Pancreas (tissue), 10 donors: ENCODE measurements around the gene UNC5B. TPM values are rescaled to one million over a fixed set of nuclear protein-coding genes. Genes with fewer than 3 reads are reported as not detected.

Experiments used
- ATAC-seq, 4 donors: fragments of 200-7000 bp; cut with Tn5 transposase; one replicate each; pipeline versions ENCODE4 v1.8.0 to v1.9.1; 2020; ENCODE audit warnings: mild to moderate bottlenecking in 4 of 4, moderate library complexity in 4 of 4
- DNase-seq, 6 donors: peaks; one replicate each; pipeline ENCODE4 v3.0.0-alpha.2; 2020
- FAIRE-seq: peaks from 2 replicates; lab custom pipeline; 2012; peaks lifted over from hg19 to GRCh38; lab: Jason Lieb, UNC
- H3K27ac ChIP-seq, 4 donors: fragments of 200-600 bp; sonication (generic); 1 replicate in 3 of 4; 2 replicates in 1 of 4; pipeline versions ENCODE4 v1.5.0 to v1.8.0; 2020
- H3K27me3 ChIP-seq, 4 donors: fragments of 200-600 bp; one replicate each; pipeline ENCODE4 v1.8.0; 2021
- H3K36me3 ChIP-seq, 3 donors: fragments of 200-600 bp; sonication (generic) in 1 of 3; one replicate each; pipeline versions ENCODE4 v1.5.0 to v1.8.0; 2020 to 2021
- H3K4me1 ChIP-seq, 3 donors: fragments of 200-600 bp; one replicate each; pipeline ENCODE4 v1.8.0; 2021
- H3K4me3 ChIP-seq, 4 donors: fragments of 200-600 bp; sonication (generic) in 2 of 4; one replicate each; pipeline versions ENCODE4 v1.5.0 to v1.8.0; 2020 to 2021
- H3K9me3 ChIP-seq, 4 donors: fragments of 200-600 bp; one replicate each; pipeline ENCODE4 v1.8.0; 2021
- WGBS, 2 donors: extraction: QIAGEN DNeasy Blood & Tissue Kit; methylation state at CpG; one replicate each; pipeline ENCODE4 v1.1.7; 2013; 5-methylcytosine and 5-hydroxymethylcytosine counted together
- intact Hi-C, 3 donors: fragments of 100-400 bp; cut with DNase I; formaldehyde crosslinking; loops; one replicate each; pipeline versions ENCODE4 v1.11.1 to v1.14.2; 2022
- polyA plus RNA-seq, 2 donors: library from polyadenylated mRNA; stranded (reverse); fragments of 200-250 nt; gene quantifications; one replicate each; pipeline ENCODE4 v1.2.3, GENCODE V29; 2013
- total RNA-seq, 6 donors: library from RNA; stranded (reverse); fragmentation: NEBNext Ultra II Directional in 4 of 6; extraction: Animal tissue kit (Norgen Biotek cat#: 25700) in 4 of 6; gene quantifications; one replicate each; pipeline versions ENCODE4 v1.2.1 to v1.2.4, GENCODE V29; 2021 to 2023
- TF ChIP-seq, protein P1 (sequence below), 4 donors: fragments of 200-600 bp; sonication (generic) in 3 of 4; IDR thresholded peaks; one replicate each; pipeline versions ENCODE4 v1.5.0 to v1.8.0; 2021; ENCODE audit warnings: antibody characterized with exemption in 4 of 4
- donor health status: healthy with polysubstance abuse.
- donor health status: DM: no; HTN: no; CAD: no; lungs with moderate emphysema.
- donor health status: DM: no; HTN: no; CAD: no.
- donor health status: control.
- donor health status: control.
- donor health status: Bipolar disorder and iron deficiency.
- donor health status: DM: yes; HTN: yes; CAD: no.
- donor health status: DM: no; HTN: no; CAD: no.
- donor health status: DM: no; HTN: no; CAD: no.
- donor health status: DM: yes; HTN: yes; CAD: no.

Gene UNC5B
- total and polyA plus RNA-seq, 8 donors, result 2.4 to 7.7 (median 4.2) TPM

DNA sequence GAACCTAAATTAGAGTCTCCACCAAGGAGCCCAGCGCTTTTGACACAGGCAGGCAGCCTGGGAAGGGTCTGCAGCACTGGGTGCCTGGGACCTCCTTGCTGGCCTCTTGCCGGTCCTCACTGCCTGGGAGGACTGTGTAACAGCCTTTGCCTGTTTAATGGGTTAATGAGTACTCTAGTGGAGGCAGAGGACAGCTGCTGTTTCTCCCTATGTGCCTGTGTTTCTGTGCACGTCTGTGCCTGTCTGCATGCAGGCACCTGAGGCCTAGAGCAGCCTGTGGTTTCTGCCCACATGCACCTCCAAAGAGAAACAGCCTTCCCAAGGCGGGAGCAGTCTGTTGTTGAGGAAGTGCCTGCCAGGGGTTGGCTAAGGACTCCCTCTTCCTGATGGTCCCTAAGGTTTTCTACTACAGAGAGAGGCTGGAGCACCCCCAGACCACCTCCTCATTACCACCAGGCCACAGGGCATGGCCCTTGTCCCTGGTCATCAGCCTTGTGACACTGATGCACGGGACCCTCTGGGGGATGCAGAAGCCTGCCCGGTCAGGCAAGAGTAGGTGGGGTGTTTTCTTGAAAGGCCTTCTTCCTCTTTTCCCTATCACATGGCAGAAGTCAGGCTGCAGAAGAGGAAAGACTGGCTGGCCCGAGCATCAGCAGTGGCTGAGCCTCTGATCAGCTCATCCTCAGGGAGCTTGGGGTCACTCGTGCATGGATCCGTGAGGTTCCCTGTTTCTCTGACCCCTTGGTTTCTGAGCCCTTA, 120.9 kb downstream of the UNC5B start:
- Histone ChIP-seq H3K9me3 (no peaks in the 10 kb centered on the region), H3K4me1 (peaks cover 0 to 3% (median 0%) of the 10 kb centered on the region in 3 donors), H3K4me3 (no peak overlapping the region), H3K27ac (peak overlapping the region in 1 of 4 donors; percentile 19), H3K27me3 (no peaks in the 10 kb centered on the region), H3K36me3 (no peaks in the 10 kb centered on the region)
- peak in 2 of 4 donors; percentile 51 to 76 for ATAC-seq
- DNase-seq, result peak in 2 of 6 donors; percentile 23 to 41
- intact Hi-C loops, result no loop called here
- TF ChIP-seq, protein P1, sequence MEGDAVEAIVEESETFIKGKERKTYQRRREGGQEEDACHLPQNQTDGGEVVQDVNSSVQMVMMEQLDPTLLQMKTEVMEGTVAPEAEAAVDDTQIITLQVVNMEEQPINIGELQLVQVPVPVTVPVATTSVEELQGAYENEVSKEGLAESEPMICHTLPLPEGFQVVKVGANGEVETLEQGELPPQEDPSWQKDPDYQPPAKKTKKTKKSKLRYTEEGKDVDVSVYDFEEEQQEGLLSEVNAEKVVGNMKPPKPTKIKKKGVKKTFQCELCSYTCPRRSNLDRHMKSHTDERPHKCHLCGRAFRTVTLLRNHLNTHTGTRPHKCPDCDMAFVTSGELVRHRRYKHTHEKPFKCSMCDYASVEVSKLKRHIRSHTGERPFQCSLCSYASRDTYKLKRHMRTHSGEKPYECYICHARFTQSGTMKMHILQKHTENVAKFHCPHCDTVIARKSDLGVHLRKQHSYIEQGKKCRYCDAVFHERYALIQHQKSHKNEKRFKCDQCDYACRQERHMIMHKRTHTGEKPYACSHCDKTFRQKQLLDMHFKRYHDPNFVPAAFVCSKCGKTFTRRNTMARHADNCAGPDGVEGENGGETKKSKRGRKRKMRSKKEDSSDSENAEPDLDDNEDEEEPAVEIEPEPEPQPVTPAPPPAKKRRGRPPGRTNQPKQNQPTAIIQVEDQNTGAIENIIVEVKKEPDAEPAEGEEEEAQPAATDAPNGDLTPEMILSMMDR (IDR thresholded peaks at IDR 0.05), result no peak
- no peak for FAIRE-seq
- WGBS, 2 donors, result 83 to 86% methylated on average over 9 of the region's 9 CpGs

DNA sequence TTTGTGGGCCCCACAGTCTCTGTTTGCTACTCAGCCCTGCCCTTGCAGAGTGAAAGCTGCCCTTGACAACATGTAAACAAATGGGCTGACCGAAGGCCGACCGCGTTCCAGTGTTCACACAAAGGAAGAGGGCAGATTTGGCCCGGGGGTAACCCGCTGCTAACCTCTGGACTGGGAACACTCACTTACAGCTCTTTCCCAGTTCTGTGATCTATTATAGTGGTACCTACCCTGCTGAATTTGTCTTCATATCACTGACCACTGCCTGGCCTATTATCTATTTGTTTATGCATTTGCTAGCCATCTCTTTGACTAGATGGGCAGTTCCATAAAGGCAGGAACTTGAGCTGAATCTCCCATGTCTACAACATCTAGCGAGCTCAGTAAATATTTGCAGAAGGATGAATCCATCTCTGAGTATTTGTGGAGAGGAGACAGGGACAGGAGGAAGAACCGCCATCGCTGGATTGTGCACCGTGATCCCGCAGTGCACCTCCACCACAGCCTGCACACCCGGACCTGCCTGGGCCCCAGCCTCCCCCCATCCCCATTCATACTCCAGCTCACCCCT, 121.9 kb downstream of the UNC5B start:
- Histone ChIP-seq H3K36me3 (no peaks in the 10 kb centered on the region), H3K27ac (no peak overlapping the region), H3K4me3 (no peak overlapping the region), H3K9me3 (no peaks in the 10 kb centered on the region), H3K4me1 (peaks cover 0 to 3% (median 0%) of the 10 kb centered on the region in 3 donors), H3K27me3 (no peaks in the 10 kb centered on the region)
- no peak for FAIRE-seq
- 60 to 68% methylated on average over 12 of the region's 12 CpGs for WGBS, 2 donors
- intact Hi-C loops, result no loop called here
- peak in 1 of 6 donors; percentile 31 for DNase-seq
- ATAC-seq, result peak in 2 of 4 donors; percentile 45 to 47
- TF ChIP-seq, protein P1 (IDR thresholded peaks at IDR 0.05), result no peak

DNA sequence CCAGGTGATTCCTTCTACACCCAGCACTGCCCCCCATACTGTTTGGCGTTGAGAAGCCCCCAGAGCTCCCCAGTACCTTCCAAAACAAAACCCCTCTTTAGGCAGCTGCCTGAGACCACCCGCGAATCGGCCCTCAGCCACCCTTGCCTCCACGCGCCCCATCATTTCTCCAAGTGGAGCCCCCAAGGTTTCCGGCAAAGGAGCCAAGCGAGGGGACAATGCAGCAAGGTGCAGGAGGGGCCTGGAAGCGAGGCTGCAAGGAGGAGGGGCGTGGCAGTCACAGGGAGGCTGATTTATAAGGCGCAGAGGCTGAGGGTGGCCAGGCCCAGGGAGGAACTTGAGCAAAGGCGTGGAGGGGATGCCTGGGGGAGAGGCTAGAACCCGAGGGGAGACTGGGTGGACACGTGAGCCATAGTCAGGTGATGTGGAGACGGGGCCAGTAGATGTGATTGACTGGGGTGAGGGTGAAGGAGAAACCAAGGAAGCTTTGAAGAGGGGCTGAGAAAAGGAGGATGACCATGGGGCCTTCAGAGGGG, 122.9 kb downstream of the UNC5B start:
- DNase-seq (peak in 1 of 6 donors; percentile 47), ATAC-seq (no peak), FAIRE-seq (no peak)
- Histone ChIP-seq H3K9me3 (no peaks in the 10 kb centered on the region), H3K4me1 (peaks cover 0 to 3% (median 0%) of the 10 kb centered on the region in 3 donors), H3K36me3 (no peaks in the 10 kb centered on the region), H3K27me3 (no peaks in the 10 kb centered on the region), H3K27ac (no peak overlapping the region), H3K4me3 (no peak overlapping the region)
- 88 to 92% methylated on average over 15 of the region's 15 CpGs for WGBS, 2 donors
- intact Hi-C loops, result no loop called here
- TF ChIP-seq, protein P1 (IDR thresholded peaks at IDR 0.05), result no peak

DNA sequence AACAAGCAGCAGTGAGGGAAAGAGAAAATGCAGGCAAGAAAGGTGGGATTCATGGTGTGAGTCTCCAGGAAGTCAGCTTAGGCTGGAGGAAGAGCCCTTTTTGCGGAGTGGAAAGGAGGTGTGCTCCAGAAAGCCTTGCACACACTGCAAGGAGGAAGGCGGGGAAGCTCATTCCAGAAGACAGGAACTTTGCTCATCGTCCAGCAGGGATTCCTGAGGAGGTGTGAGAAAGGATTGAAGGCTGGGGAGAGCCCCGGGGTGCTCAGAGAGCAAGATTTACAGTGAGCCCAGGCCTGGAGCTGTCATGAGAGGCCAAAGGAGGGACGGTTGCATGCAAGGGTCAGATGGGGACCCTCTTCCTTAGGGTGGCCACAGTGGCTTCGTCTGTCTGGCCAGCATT, 124.3 kb downstream of the UNC5B start:
- peaks cover 0 to 3% (median 0%) of the 10 kb centered on the region in 3 donors for H3K4me1 ChIP-seq
- no peak for DNase-seq
- H3K27ac ChIP-seq, result no peak overlapping the region
- TF ChIP-seq, protein P1 (IDR thresholded peaks at IDR 0.05), result no peak
- intact Hi-C loops, result no loop called here
- no peak for ATAC-seq
- H3K4me3 ChIP-seq, result no peak overlapping the region
- no peaks in the 10 kb centered on the region for H3K9me3 ChIP-seq
- no peaks in the 10 kb centered on the region for H3K36me3 ChIP-seq
- FAIRE-seq, result no peak
- no peaks in the 10 kb centered on the region for H3K27me3 ChIP-seq
- WGBS, 2 donors, result 82 to 83% methylated on average over 6 of the region's 6 CpGs
